Breast epithelium (tissue), 4 donors: ENCODE data around the gene GC. TPM values are rescaled to one million over a fixed set of nuclear protein-coding genes. Genes with fewer than 3 reads are reported as not detected.
"Not testable (repeated sequence)": the region's sequence is repeated elsewhere in the genome, so short reads cannot be mapped to it uniquely, and the experiment has no call there.

Experiments used
- DNase-seq, 2 donors: peaks; one replicate each; pipeline ENCODE4 v3.0.0-alpha.2; 2019; ENCODE audit warnings: low spot score in 2 of 2
- H3K27ac ChIP-seq, 2 donors: fragments of 200-600 bp; sonication (generic) in 1 of 2; one replicate each; pipeline ENCODE4 v1.5.1; 2016 to 2019; ENCODE audit warnings: mild to moderate bottlenecking in 1 of 2
- H3K27me3 ChIP-seq, 2 donors: fragments of 200-600 bp; sonication (generic) in 1 of 2; one replicate each; pipeline versions ENCODE4 v1.5.1 to v1.6.0; 2017 to 2019; ENCODE audit warnings: control low read depth in 1 of 2, mild to moderate bottlenecking in 1 of 2
- H3K36me3 ChIP-seq: fragments of 200-600 bp; one replicate; pipeline ENCODE4 v1.5.1; 2019
- H3K4me1 ChIP-seq, 2 donors: fragments of 200-600 bp; sonication (generic); one replicate each; pipeline ENCODE4 v1.5.1; 2016 to 2019; ENCODE audit warnings: control low read depth in 1 of 2
- H3K4me3 ChIP-seq, 3 donors: fragments of 200-600 bp; sonication (generic); 1 replicate in 2 of 3; 2 replicates in 1 of 3; pipeline ENCODE4 v1.5.1; 2016 to 2019; ENCODE audit warnings: mild to moderate bottlenecking in 3 of 3, moderate library complexity in 2 of 3
- H3K9me3 ChIP-seq, 2 donors: fragments of 200-600 bp; sonication (generic) in 1 of 2; one replicate each; pipeline ENCODE4 v1.5.1; 2016 to 2019; ENCODE audit warnings: control low read depth in 1 of 2
- POLR2A ChIP-seq: fragments of 450-650 bp; IDR thresholded peaks from one replicate; pipeline ENCODE4 v1.6.1; 2016; ENCODE audit warnings: antibody characterized with exemption, mild to moderate bottlenecking, moderate library complexity
- POLR2AphosphoS5 ChIP-seq, 3 donors: sonication (generic); formaldehyde crosslinking; IDR thresholded peaks; one replicate each; pipeline ENCODE4 v1.6.1; 2017; ENCODE audit warnings: antibody characterized with exemption in 3 of 3
- intact Hi-C: fragments of 100-400 bp; cut with DNase I; formaldehyde crosslinking; loops from one replicate; pipeline ENCODE4 v1.15.1; 2023; ENCODE audit warnings: low total_unique reads
- total RNA-seq, 3 donors: library from RNA; depleted of rRNA; stranded (reverse); fragments of >200 nt; gene quantifications; one replicate each; pipeline ENCODE4 v1.1.0, GENCODE V29; 2016
- TF ChIP-seq, protein P1 (sequence below), 3 donors: fragments of 450-650 bp; IDR thresholded peaks; one replicate each; pipeline ENCODE4 v1.5.1; 2016 to 2017; ENCODE audit warnings: antibody characterized with exemption in 3 of 3, mild to moderate bottlenecking in 3 of 3, moderate library complexity in 3 of 3

The GC gene
- total RNA-seq, 3 donors from 2014 or later: not detected

DNA sequence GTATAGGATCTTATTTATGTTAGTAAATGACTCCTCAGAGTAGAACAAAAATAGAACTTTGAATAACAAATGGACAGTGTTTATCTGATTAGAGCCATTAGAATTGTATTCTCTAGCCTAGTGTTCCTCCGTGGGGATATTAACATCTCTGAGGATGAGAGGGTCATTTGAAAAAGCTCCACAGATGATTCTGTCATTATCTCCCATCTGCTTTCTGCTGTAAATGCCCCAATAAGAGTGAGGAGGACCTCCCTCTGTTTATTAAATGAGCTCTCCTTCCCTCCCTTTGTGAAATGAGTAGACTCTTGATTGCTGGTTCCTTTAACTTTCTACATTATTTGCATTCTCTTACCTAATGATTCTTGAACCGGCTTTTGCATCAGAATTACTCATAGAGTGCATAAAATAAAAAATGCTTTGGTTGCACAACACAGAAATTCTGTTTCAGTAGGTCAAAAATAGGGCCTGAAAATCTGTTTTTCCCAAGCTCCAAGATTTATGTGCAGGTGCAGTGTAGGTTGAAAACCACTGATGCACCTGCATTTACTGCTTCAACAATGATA is 18.0 kb downstream of the GC start:
- Histone ChIP-seq H3K27me3 (no peaks in the 10 kb centered on the region), H3K4me1 (no peaks in the 10 kb centered on the region), H3K27ac (no peak overlapping the region), H3K36me3 (no peaks in the 10 kb centered on the region), H3K4me3 (no peak overlapping the region), H3K9me3 (no peaks in the 10 kb centered on the region)
- no peak for DNase-seq
- TF ChIP-seq POLR2A: no peak
- intact Hi-C loops: no loop called here

DNA sequence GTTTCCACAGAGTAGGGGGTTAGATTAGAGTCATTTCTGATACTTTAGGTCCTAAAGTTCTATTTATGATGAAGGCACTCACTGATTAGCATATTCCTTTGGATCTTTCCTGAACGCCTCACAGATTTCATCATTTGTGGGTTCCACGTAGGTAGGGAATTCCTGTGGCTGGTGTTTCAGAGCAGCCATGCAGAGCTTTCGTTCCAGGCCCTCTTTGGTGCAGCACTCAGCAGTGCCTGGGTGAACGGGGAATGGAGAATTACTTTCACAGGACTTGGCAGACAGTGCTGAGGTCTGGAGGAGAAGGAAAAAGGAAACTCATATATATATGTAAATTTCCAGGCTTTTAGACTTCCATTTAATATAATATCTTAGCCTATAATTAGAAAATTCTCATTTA is 18.5 kb downstream of the GC start:
- intact Hi-C loops: no loop called here
- no peak for DNase-seq
- TF ChIP-seq, protein P1, sequence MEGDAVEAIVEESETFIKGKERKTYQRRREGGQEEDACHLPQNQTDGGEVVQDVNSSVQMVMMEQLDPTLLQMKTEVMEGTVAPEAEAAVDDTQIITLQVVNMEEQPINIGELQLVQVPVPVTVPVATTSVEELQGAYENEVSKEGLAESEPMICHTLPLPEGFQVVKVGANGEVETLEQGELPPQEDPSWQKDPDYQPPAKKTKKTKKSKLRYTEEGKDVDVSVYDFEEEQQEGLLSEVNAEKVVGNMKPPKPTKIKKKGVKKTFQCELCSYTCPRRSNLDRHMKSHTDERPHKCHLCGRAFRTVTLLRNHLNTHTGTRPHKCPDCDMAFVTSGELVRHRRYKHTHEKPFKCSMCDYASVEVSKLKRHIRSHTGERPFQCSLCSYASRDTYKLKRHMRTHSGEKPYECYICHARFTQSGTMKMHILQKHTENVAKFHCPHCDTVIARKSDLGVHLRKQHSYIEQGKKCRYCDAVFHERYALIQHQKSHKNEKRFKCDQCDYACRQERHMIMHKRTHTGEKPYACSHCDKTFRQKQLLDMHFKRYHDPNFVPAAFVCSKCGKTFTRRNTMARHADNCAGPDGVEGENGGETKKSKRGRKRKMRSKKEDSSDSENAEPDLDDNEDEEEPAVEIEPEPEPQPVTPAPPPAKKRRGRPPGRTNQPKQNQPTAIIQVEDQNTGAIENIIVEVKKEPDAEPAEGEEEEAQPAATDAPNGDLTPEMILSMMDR (IDR thresholded peaks at IDR 0.05): no peak
- TF ChIP-seq POLR2A: no peak
- no peak for TF ChIP-seq POLR2AphosphoS5 (IDR thresholded peaks at IDR 0.05)

DNA sequence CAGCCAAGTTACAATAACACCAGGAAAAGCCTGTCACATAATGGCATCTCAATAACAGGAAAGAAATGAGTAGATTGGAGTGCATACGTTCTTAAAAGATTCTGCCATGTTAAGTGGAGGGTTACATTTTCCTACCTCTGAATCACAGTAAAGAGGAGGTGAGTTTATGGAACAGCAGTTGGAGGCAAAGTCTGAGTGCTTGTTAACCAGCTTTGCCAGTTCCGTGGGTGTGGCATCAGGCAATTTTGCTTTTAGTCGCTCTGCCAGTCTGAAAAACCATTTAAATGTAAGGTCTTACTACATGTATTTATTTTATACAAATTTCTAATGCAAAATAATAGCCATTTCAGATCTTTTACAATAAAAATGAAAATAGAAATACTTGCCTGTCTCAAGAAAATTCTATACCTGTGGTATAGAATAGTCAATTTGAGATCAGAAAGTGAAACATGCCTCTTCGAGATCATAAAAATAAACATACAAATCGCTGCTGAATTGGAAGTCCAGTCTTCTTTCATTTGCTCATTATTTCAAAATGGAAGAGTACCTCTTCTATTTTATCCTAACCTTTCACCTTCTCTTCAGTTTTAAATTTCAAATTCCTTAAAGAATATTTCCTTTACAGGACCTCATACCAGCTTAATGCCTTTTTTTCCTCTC is 31.4 kb downstream of the GC start:
- no peaks in the 10 kb centered on the region for H3K27me3 ChIP-seq
- H3K9me3 ChIP-seq: no peaks in the 10 kb centered on the region
- intact Hi-C loops: no loop called here
- TF ChIP-seq, protein P1 (IDR thresholded peaks at IDR 0.05): no peak
- TF ChIP-seq POLR2AphosphoS5 (IDR thresholded peaks at IDR 0.05): no peak
- TF ChIP-seq POLR2A: no peak
- no peak overlapping the region for H3K27ac ChIP-seq
- no peaks in the 10 kb centered on the region for H3K36me3 ChIP-seq
- H3K4me3 ChIP-seq: no peak overlapping the region
- no peak for DNase-seq
- H3K4me1 ChIP-seq: no peaks in the 10 kb centered on the region

More for the DNA sequence above, 18.5 kb downstream of the GC start:
- Histone ChIP-seq H3K27ac (no peak overlapping the region), H3K4me1 (no peaks in the 10 kb centered on the region), H3K4me3 (no peak overlapping the region), H3K36me3 (no peaks in the 10 kb centered on the region), H3K27me3 (no peaks in the 10 kb centered on the region), H3K9me3 (no peaks in the 10 kb centered on the region)

DNA sequence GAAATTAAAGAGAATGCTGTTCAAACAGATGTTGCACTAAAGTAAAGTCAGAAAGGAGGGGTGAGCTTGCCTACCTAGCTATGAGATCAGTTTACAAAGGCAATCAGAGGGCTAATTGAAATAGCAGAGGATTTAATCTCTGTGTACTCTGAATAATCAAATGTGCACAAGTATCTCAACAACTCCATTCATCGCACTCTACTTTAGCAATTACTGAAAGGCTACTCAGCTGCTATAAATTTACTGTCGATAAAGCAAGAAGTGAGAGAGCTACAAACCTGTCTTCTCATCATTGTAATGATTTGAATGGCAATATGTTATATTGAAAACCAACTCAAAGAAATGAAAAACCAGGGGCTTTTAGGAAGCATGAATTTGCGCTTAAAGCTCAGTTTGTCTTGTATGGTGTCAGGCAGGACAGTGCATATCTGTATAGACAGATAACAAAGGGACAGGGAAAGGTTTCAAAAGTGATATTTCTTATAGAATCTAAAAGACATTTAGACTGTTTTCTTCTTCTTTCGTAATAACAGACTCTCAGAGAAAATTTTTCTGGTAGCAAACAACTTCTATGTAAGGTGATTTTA is 34.8 kb downstream of the GC start:
- Histone ChIP-seq H3K9me3 (no peaks in the 10 kb centered on the region), H3K27ac (no peak overlapping the region), H3K4me1 (no peaks in the 10 kb centered on the region), H3K36me3 (no peaks in the 10 kb centered on the region), H3K4me3 (no peak overlapping the region), H3K27me3 (no peaks in the 10 kb centered on the region)
- TF ChIP-seq POLR2AphosphoS5 (IDR thresholded peaks at IDR 0.05) (no peak), POLR2A (no peak)
- TF ChIP-seq, protein P1 (IDR thresholded peaks at IDR 0.05): no peak
- no peak for DNase-seq
- intact Hi-C loops: no loop called here

DNA sequence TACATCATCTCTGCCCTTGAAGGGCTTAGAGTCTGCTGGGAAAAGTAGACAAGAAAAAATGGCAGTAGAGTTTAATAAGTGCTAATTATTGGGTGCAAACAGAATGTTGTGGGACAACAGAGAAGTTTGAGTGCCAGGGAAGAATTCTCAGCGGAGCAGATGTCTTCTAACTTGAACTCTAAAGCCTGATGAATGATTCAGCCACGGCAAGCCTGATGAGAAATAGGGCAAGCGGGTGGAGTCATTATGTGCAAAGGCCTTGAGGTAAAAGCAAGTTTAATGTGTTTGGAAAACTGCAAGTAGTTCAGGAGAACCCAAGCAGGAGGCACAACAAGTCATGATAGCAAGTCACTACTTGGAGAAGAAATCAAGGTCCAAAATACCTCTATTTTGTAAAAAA is 37.5 kb downstream of the GC start:
- TF ChIP-seq POLR2A (no peak), POLR2AphosphoS5 (IDR thresholded peaks at IDR 0.05) (no peak)
- TF ChIP-seq, protein P1 (IDR thresholded peaks at IDR 0.05): no peak
- Histone ChIP-seq H3K27me3 (no peaks in the 10 kb centered on the region), H3K4me1 (no peaks in the 10 kb centered on the region), H3K4me3 (no peak overlapping the region), H3K27ac (no peak overlapping the region), H3K36me3 (no peaks in the 10 kb centered on the region), H3K9me3 (no peaks in the 10 kb centered on the region)
- intact Hi-C loops: no loop called here
- DNase-seq: no peak

DNA sequence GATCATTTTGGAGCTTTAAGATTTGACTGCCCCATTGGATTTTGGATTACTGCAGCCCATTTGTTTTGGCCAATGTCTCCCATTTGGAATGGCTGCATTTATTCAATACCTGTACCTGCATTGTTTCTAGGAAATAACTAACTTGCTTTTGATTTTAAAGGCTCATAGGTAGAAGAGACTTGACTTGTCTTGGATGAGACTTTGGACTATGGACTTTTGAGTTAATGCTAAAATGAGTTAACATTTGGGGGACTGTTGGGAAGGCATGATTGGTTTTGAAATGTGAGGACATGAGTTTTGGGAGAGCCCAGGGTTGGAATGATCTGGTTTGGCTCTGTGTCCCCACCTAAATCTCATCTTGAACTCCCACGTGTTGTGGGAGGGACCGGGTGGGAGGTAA is 45.1 kb downstream of the GC start:
- not testable (repeated sequence) for H3K9me3 ChIP-seq, DNase-seq

More for the DNA sequence above, 45.1 kb downstream of the GC start:
- H3K27ac ChIP-seq, intact Hi-C loops, H3K36me3 ChIP-seq, H3K27me3 ChIP-seq, H3K4me1 ChIP-seq, H3K4me3 ChIP-seq: not testable (repeated sequence)
